IgD-negative memory B cell (primary cell): ENCODE data around the gene BPIFB1. TPM values are rescaled to one million over a fixed set of nuclear protein-coding genes. Genes with fewer than 3 reads are reported as not detected.

Experiments
- H3K27ac Mint-ChIP-seq, 3 donors: one replicate each; pipeline ENCODE4 v1.8.0; 2020 to 2022; ENCODE audit warnings: mild to moderate bottlenecking in 3 of 3, mixed read lengths in 3 of 3, moderate library complexity in 1 of 3
- H3K27me3 Mint-ChIP-seq: one replicate; pipeline ENCODE4 v1.8.0; 2021; ENCODE audit warnings: mixed read lengths
- H3K36me3 Mint-ChIP-seq: one replicate; pipeline ENCODE4 v1.8.0; 2020; ENCODE audit warnings: mild to moderate bottlenecking, mixed read lengths
- H3K4me1 Mint-ChIP-seq, 3 donors: one replicate each; pipeline ENCODE4 v1.8.0; 2020 to 2022; ENCODE audit warnings: mixed read lengths in 3 of 3, mild to moderate bottlenecking in 1 of 3
- H3K4me3 Mint-ChIP-seq, 4 donors: one replicate each; pipeline ENCODE4 v1.8.0; 2020 to 2022; ENCODE audit warnings: mild to moderate bottlenecking in 4 of 4, mixed read lengths in 4 of 4, moderate library complexity in 3 of 4
- H3K9me3 Mint-ChIP-seq, 3 donors: one replicate each; pipeline ENCODE4 v1.8.0; 2020 to 2021; ENCODE audit warnings: mixed read lengths in 3 of 3, mild to moderate bottlenecking in 1 of 3
- polyA plus RNA-seq: library from polyadenylated mRNA; unstranded; fragments of 300-500 nt; fragmentation: Illumina TruSeq; gene quantifications from one replicate; pipeline ENCODE4 v1.2.3, GENCODE V29; 2021

The BPIFB1 gene
- polyA plus RNA-seq, 1 donor from 2014 or later = not detected

DNA sequence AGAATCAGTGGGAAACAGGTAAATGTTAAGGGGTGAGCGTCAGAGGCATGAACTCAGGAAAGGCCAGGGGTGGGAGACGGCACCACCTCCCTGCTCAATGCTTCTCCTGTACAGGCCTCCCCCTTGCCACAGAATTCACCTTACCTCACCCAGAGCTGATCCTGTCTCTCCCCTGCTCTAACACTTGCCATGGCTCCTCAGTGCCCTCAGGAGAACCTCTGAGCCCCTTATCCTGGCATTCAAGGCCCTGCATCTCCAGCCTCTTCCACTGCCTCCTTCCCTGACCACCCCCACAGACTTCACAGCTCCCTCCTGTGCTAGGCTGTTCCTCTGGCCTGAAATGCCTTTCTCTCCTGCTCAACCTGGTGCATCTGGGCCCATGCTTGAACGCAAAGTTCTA, 33.9 kb downstream of the BPIFB1 start:
- no peaks in the 10 kb centered on the region for H3K9me3 Mint-ChIP-seq
- no peaks in the 10 kb centered on the region for H3K36me3 Mint-ChIP-seq
- peaks cover 16% of the 10 kb centered on the region for H3K27me3 Mint-ChIP-seq
- peaks cover 0 to 1% (median 0%) of the 10 kb centered on the region in 3 donors for H3K4me1 Mint-ChIP-seq
- H3K4me3 Mint-ChIP-seq = no peak overlapping the region
- H3K27ac Mint-ChIP-seq = no peak overlapping the region

DNA sequence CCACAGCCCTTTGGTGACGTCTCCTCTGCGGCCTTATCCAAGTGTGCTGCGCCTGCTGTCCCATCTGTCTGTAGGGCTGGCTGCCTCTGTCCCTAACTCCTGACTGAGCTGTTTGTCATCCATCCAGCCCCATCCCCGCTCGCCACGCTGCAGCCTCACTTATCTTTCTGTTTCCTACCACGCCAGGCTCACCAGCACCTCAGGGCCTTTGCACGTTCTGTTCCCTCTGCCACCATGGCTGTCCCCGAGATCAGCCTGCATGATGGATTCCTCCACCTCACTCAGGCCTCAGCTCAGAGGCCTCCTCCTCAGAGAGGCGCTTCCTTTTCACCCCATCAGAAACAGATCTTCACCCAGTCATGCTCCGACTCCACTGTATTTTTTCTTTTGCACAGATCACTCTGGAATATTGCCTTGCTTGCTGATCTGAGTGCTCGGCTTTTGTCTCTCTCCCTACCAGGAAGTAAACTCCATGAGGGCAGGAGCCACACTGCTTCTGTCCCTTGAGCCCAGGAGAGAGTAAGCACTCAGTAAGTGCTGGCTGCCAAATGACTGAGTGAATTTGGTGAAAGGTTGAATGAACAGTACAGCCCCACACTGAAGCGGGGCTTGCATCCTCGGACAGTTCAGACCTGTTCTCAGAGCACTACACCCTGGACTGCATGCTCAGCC, 34.5 kb downstream of the BPIFB1 start:
- H3K27me3 Mint-ChIP-seq = peaks cover 18% of the 10 kb centered on the region
- H3K27ac Mint-ChIP-seq = no peak overlapping the region
- H3K4me1 Mint-ChIP-seq = peaks cover 0 to 1% (median 0%) of the 10 kb centered on the region in 3 donors
- H3K4me3 Mint-ChIP-seq = no peak overlapping the region
- no peaks in the 10 kb centered on the region for H3K9me3 Mint-ChIP-seq
- no peaks in the 10 kb centered on the region for H3K36me3 Mint-ChIP-seq

DNA sequence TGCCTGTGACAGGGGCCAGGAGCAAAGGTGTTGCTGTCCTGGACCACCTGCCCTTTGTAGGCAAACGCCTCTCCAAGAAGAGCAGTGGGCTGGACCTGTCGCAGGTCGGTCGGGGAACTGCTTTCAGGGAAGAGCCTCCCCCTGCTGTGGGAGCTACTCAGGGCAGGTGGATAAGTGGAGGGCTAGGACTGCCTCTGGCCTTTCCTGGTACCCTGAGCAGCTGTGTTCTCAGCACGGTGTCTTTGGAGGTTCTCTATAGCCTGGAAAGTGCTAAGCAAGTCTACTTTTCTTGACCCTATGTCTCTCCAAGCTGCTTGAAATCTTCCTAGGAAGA, 35.0 kb downstream of the BPIFB1 start:
- Mint-ChIP-seq H3K36me3 (no peaks in the 10 kb centered on the region), H3K4me3 (no peak overlapping the region), H3K4me1 (peaks cover 0 to 1% (median 0%) of the 10 kb centered on the region in 3 donors), H3K9me3 (no peaks in the 10 kb centered on the region), H3K27ac (no peak overlapping the region), H3K27me3 (peaks cover 22% of the 10 kb centered on the region)

DNA sequence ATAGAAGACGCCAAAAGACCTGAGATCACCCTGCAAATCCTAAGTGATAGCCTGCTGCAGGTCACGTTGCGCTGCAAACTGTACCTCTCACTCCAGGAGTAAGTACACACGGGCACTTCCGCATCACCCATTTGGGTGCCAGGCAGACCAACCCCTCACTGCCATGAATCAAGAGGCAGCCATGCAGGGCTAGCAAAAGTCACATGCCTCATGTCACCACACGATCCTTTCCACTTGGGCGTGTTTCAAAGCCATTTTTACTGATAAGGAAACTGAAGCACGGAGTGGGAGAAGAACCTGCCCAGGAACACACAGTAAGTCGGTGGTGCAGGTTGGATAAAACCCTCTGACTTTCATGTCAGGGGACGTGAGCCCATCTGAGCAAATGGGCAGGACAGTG, 37.0 kb downstream of the BPIFB1 start:
- H3K36me3 Mint-ChIP-seq = no peaks in the 10 kb centered on the region
- peaks cover 0 to under 1% (median 0%) of the 10 kb centered on the region in 3 donors for H3K9me3 Mint-ChIP-seq
- no peak overlapping the region for H3K4me3 Mint-ChIP-seq
- H3K4me1 Mint-ChIP-seq = peaks cover 0 to 1% (median 0%) of the 10 kb centered on the region in 3 donors
- H3K27ac Mint-ChIP-seq = no peak overlapping the region
- H3K27me3 Mint-ChIP-seq = peaks cover 22% of the 10 kb centered on the region

DNA sequence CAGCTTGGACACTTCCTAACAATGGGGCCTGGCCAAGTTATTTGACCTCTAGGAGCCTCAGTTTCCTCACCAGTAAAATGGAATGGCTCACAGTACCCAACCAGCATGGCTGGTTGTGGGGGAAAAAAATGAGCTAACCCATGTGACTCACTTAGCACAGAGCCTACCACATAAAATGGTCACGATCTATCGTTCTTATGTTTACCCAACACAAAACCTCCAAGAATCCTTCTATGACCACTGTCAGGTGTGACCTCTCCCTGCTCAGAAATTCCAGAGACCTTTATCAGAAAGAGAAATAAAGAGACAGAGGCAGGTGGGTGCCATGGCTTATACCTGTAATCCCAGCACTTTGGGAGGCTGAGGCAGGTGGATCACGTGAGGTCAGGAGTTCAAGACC, 39.4 kb downstream of the BPIFB1 start:
- Mint-ChIP-seq H3K4me3 (no peak overlapping the region), H3K27ac (no peak overlapping the region), H3K36me3 (no peaks in the 10 kb centered on the region), H3K4me1 (peaks cover 0 to 2% (median 0%) of the 10 kb centered on the region in 3 donors), H3K27me3 (peaks cover 24% of the 10 kb centered on the region), H3K9me3 (peaks cover 0 to 2% (median 0%) of the 10 kb centered on the region in 3 donors)

DNA sequence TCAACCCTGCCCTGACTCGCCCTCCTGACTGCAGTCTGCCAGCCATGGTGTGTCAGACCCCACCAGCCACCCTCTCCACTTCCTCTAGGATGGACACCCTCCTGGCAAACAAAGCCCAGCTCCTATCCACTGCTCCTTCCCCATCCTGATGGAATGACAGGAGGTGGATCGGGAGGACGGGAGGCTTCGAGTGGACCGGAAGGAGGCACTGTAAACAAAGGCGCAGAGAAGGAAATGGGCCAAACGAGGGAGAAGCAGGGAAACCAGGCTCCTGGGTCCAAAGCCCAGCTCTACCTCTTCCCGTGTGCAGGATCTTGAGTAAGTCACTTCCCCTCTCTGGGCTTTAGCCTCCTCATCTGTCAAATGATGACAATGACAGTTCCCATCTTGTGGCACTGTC, 40.2 kb downstream of the BPIFB1 start:
- Mint-ChIP-seq H3K4me1 (peaks cover 0 to 2% (median 0%) of the 10 kb centered on the region in 3 donors), H3K36me3 (no peaks in the 10 kb centered on the region), H3K4me3 (no peak overlapping the region), H3K27ac (no peak overlapping the region), H3K27me3 (peaks cover 22% of the 10 kb centered on the region), H3K9me3 (peaks cover 0 to 2% (median 0%) of the 10 kb centered on the region in 3 donors)

DNA sequence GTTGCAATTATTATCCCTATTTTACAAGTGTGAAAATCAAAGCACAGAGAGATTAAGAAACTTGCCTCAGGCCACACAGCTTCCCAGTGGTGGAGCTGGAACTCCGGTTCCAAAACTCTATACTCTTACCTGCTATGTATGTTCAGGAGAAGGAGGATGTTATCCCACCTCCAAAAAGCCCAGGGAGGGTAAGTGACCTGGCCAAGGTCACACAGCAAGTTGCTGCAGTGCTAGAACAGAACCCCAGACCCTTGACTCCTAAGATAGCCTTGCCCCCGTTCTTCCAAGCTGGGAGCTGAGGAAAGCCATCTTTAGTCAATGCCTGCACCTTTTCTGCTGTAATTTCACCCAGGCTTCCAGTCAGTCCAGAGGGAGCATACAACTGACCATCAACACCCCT, 42.3 kb downstream of the BPIFB1 start:
- H3K36me3 Mint-ChIP-seq = no peaks in the 10 kb centered on the region
- H3K4me3 Mint-ChIP-seq = no peak overlapping the region
- H3K9me3 Mint-ChIP-seq = peaks cover 0 to 2% (median 0%) of the 10 kb centered on the region in 3 donors
- no peak overlapping the region for H3K27ac Mint-ChIP-seq
- H3K4me1 Mint-ChIP-seq = peaks cover 0 to 2% (median 0%) of the 10 kb centered on the region in 3 donors
- peaks cover 20% of the 10 kb centered on the region for H3K27me3 Mint-ChIP-seq

DNA sequence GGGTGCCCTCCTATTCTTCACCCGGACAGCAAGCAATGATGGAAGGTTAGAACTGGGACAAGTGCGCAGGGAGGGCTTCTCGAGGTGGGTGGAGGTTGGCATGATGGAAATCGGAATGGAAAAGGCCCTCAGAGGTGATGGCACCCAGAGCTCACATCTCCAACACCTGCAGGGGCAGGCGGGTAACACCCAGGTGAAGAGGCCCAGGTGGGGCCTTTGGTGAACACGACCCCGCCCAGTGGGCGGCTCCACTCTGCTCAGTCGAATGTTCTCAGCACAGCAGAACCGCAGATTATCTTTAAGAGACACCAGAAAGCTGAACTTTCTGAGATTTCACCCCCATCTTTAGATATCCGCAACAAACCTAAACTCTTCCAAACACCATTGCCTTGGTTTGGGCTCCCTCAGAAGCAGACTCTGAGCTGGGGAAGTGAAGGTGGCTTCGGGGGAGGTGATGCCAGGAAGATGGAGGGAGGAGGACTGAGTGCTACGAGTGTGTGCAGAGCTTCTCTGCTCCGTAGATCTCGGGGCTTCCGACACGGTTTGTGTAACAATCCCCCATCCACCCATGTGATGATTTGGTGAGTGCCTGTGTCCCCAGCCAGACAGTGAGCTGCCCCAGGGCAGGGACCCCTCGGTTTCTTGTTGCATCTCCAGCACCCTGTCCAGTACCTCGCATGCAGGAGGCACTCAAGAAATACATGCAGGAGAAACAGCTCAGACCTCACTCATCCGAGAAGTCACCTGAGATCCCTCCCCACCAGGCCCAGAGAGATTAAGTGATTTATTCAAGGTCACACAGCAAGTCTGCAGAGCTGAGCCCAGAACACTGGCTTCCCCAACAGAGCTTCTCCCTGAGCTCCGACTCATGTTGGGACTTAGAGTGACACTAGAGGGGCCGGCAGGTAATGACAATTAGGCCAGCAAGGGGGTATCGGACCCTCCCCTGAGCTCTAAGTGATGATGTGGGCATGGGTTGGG, 45.4 kb downstream of the BPIFB1 start:
- Mint-ChIP-seq H3K4me3 (no peak overlapping the region), H3K36me3 (no peaks in the 10 kb centered on the region), H3K9me3 (peaks cover 0 to 2% (median 0%) of the 10 kb centered on the region in 3 donors), H3K4me1 (peaks cover 0 to 2% (median 0%) of the 10 kb centered on the region in 3 donors), H3K27ac (peak overlapping the region in 1 of 3 donors; percentile 39), H3K27me3 (peaks cover 14% of the 10 kb centered on the region)

DNA sequence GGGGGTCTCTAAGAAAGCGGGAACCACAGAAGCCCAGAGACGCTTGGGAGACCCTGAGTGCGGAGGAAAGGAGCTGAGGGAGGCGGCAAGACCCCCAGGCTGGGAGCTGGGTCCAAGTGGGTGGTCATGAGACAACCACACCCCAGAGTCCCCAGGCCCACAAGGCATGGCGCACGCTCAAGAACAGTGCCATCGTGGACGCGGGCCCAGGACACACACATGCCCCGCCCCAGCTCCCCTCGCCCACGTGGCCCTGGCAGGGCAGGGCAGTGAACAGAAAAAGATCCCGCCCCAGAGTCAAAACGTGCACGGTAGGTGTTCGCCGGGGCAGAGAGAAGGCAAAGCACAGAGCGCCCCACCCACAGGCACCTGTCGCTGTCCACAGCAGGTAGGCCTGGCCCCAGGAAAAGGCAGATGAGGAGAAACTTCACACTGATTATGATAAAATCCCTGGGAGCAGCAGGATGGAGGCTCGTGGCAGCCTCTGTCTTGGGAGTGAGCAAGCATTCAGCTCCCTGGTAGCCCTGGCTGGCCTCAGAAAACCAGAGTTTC, 50.0 kb downstream of the BPIFB1 start:
- no peak overlapping the region for H3K27ac Mint-ChIP-seq
- H3K36me3 Mint-ChIP-seq = peaks cover 3% of the 10 kb centered on the region
- peaks cover 21% of the 10 kb centered on the region for H3K27me3 Mint-ChIP-seq
- H3K4me3 Mint-ChIP-seq = no peak overlapping the region
- peaks cover 0 to 5% (median 0%) of the 10 kb centered on the region in 3 donors for H3K9me3 Mint-ChIP-seq
- H3K4me1 Mint-ChIP-seq = peaks cover 6 to 13% (median 12%) of the 10 kb centered on the region in 3 donors

DNA sequence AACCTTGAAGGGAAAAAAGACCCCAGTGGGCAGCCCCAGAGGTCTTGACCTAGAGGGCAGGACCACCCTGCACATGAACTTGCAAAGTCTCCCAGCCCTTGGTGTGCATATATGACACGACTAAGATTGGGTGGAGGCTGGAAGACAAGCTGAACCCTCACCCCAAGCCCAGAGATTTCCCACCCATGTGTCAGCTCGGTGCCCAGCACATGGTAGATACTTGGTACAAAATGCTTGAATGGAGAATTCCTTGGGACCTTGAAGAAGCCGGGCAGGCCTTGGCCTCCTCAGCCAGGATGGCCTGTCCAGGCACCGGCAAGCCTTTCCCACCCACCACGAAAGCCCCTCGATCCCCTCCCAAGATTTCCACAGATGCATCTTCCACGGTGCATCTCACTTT, 50.6 kb downstream of the BPIFB1 start:
- Mint-ChIP-seq H3K27me3 (peaks cover 16% of the 10 kb centered on the region), H3K4me3 (no peak overlapping the region), H3K36me3 (peaks cover 3% of the 10 kb centered on the region), H3K4me1 (peaks cover 10 to 14% (median 13%) of the 10 kb centered on the region in 3 donors), H3K9me3 (peaks cover 0 to 5% (median 0%) of the 10 kb centered on the region in 3 donors), H3K27ac (no peak overlapping the region)

DNA sequence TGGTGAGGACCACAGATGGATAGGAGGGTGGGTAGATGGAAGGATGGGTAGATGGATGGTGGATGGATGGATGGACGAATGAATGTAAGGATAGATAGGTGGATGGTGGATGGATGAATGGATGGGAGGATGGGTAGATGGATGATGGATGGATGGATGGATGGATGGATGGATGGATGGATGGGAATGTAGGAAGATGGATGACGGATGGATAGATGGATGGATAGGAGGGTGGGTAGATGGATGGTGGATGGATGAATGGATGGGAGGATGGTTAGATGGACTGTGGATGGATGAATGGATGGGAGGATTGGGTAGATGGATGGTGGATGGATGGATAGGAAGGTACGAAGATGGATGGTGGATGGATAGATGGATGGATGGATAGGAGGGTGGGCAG, 51.1 kb downstream of the BPIFB1 start:
- Mint-ChIP-seq H3K4me1 (peaks cover 10 to 14% (median 13%) of the 10 kb centered on the region in 3 donors), H3K36me3 (peaks cover 6% of the 10 kb centered on the region), H3K4me3 (no peak overlapping the region), H3K27me3 (peaks cover 13% of the 10 kb centered on the region), H3K27ac (no peak overlapping the region), H3K9me3 (peaks cover 0 to 5% (median 0%) of the 10 kb centered on the region in 3 donors)

DNA sequence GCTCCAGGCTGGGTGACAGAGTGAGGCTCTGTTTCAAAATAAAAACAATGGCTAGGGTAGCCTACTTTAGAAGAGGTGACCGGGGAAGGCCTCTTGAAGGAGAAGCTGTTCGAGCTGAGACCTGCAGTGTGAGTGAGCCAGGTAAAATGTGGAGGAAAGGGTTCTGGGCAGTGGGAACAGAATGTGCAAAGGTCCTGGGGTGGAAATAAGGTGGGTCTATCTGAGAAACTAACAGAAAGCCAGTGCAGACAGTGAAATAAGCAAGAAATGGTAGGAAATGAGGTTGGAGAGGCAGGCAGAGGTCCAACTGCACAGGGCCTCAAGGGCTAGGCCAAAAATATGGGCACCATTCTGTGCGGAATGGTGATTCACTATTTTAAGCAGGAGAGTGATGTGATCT, 53.4 kb downstream of the BPIFB1 start:
- H3K27me3 Mint-ChIP-seq = peaks cover 11% of the 10 kb centered on the region
- peaks cover 0 to 5% (median 0%) of the 10 kb centered on the region in 3 donors for H3K9me3 Mint-ChIP-seq
- H3K4me3 Mint-ChIP-seq = peak overlapping the region in 1 of 4 donors; percentile 65
- H3K27ac Mint-ChIP-seq = no peak overlapping the region
- H3K4me1 Mint-ChIP-seq = peaks cover 10 to 14% (median 13%) of the 10 kb centered on the region in 3 donors
- H3K36me3 Mint-ChIP-seq = peaks cover 6% of the 10 kb centered on the region

DNA sequence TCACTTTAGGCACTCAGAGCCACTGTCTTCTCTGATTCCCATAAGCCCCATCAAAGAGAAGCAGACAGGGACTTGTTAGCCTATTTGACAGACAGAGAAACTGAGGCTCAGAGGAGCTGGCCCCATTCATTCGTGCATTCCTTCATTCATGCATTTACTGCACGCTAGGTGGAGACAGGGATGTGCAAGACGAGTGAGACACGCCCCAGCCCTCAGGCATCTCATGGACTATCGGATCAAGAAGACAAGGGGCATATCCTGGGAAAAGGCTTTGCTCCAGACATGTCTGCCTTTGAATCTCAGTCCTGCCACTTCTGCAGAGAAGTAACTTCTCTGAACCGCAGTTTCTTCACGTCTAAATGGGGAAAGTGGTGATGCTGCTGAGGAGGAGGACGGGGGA, 54.1 kb downstream of the BPIFB1 start:
- H3K27me3 Mint-ChIP-seq = peaks cover 11% of the 10 kb centered on the region
- H3K36me3 Mint-ChIP-seq = peaks cover 6% of the 10 kb centered on the region
- no peak overlapping the region for H3K27ac Mint-ChIP-seq
- peak overlapping the region in 2 of 4 donors; percentile 14 to 76 for H3K4me3 Mint-ChIP-seq
- peaks cover 0 to 5% (median 0%) of the 10 kb centered on the region in 3 donors for H3K9me3 Mint-ChIP-seq
- peaks cover 10 to 14% (median 13%) of the 10 kb centered on the region in 3 donors for H3K4me1 Mint-ChIP-seq

DNA sequence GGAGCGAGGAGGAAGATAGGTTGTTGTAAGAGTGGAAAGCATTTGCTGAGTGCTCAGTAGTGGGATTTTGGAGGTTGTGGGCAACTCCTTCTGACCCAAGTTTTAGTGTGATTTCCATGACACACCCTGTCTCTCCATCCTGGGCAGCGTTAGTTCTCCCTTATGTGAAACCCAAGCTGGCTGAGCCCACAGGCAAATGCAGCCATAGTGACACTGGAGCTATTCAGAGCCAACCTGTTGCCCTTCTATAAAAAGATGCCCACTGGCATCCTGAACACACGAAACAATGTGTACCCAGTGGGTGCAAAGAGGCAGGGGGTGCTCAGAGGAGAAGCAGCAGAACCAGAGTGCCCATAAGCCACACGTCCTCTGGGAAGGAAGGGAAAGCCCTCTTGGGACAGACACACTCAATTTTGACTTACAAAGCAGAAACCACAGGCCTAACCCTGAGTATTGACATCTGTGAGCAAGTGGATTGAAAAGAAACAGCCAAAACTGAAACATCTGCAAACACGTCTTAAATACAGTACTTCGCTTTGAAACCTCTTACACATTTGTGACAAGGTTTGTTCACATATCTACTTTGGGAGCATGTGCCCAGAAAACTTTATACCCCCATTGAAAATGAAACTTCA, 54.6 kb downstream of the BPIFB1 start:
- Mint-ChIP-seq H3K4me1 (peaks cover 10 to 14% (median 13%) of the 10 kb centered on the region in 3 donors), H3K27me3 (peaks cover 11% of the 10 kb centered on the region), H3K4me3 (peak overlapping the region in 2 of 4 donors; percentile 43 to 76), H3K36me3 (peaks cover 6% of the 10 kb centered on the region), H3K27ac (no peak overlapping the region), H3K9me3 (peaks cover 0 to 5% (median 0%) of the 10 kb centered on the region in 3 donors)
